HG03066 (cell line): ENCODE measurements around the gene EIF2S3B.

Experiments
- ATAC-seq: cut with Tn5 transposase; IDR thresholded peaks from one replicate; pipeline ENCODE4 v1.9.1; 2021; ENCODE audit warnings: low read depth; ENCODE audit not compliant: unreplicated experiment

The EIF2S3B gene

DNA sequence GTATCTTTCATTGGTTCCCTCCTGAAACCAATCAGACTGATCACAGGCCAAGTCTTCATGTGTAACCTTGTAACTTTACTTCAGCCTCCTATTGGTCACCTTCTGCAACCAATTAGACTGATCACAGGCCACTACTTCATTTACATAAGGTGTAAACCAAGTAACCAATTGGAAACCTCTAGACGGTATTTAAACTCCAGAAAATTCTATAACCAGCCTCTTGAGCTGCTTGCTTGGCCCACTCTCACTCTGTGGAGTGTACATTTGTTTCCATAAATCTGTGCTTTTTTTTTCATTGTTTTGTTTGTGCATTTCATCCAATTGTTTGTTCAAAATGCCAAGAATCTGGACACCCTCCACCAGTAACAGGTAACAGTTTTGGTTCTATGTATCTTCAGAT is 47.5 kb downstream of the EIF2S3B start:
- no peak for ATAC-seq

DNA sequence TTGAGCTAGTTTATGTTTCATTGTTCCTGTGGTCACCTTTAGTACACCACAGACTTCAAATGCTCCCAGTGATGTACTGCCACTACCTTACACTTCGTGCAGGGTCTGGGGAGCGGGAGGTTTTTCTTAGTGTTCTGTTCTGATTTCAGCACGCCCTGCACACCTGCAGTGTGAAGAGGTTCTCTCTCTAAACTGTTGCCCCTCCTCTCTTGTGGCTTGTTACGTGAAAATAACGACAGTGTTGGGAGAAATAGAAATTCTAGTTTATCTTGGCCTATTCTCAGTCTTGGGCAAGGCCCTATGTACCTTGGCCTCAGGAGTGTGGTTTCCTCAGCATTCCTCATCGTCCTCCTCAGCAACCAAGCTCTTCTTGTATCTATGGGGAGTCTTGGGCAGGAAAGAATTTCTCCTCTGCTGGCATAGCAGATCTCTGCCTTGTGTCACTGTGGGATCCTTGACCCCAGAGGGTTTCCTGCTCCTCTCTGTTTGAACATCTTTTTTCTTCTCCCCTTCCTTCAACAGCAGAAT is 48.6 kb downstream of the EIF2S3B start:
- ATAC-seq, result no peak

DNA sequence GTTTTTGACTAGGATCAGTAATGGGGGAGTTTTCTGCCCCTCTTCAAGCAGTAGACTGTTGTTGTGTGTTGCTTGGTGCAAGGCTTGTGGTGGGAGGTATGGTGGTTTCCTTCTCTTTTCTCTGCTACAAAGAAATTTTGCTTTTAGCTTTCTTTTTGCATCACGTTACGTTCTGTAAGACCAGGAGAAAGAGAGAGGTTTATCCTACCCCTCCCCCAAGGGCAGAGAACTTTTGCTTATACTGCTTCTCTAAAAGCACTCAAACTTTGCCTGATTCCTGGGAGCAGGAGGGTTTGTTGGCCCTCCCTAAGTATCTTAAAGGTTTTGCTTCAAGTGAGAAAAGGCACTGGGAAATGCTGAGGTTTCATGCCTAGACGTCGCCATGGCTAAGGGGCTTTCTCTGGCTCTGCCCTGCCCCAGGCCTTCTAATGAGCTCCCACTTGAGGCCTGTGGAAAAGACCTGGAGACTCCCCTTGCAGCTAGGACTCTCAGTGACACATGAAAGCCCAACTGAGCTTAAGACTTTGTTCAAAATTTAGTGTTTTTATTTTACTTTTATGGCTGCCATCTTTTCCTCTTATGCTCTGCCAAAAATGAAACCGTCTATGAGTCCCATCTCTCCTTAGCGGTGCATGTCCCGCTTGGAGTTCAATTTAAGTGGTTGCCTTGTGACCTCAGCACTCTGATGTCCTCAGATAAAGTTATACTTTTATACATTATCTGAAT is 49.2 kb downstream of the EIF2S3B start:
- no peak for ATAC-seq

DNA sequence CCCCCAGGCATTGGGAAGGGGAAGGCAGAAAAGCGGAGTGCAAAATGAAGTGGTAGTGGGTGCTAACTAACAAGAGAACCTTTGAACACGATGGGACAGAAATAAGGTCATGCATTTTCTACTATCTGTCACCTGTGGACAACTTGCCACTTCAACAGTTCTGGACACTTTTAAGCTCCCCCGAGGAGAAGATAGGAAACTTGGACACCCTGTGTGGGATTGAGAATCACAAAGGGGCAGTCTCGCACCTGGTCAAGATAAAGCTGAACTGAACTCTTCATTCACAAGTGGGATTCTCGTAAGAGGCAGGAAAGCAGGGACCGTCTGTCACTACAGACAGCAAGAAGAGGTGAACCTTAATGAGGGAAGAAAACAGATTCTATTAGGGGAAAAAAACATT is 51.6 kb downstream of the EIF2S3B start:
- ATAC-seq, result peak; percentile 13

DNA sequence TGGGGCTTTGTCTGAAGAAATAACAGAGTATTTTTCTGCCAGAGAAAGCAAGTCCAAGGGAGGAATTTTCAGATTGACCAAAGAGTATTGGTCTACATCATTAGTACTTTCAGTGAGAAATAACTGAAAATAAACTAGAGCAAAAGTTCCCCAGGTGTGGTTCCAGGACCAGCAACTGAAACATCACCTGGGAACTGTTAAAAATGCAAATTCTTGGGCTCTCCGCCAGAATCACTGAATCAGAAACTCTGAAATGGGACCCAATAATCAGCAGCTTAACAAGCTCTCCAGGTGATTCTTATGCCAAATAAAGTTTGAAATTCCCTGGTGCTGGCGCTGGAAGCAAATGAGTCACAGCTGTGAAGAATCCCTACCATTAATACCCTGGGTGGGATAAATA is 52.1 kb downstream of the EIF2S3B start:
- ATAC-seq, result peak; percentile 60
